Kidney epithelial cell (primary cell): ENCODE measurements around the gene TRIP11. TPM values are rescaled to one million over a fixed set of nuclear protein-coding genes. Genes with fewer than 3 reads are reported as not detected.

Source experiments
- DNase-seq: peaks from one replicate; pipeline ENCODE4 v3.0.0-alpha.2; 2010; ENCODE audit warnings: low read depth
- H3K27me3 ChIP-seq: 2 replicates; pipeline ENCODE4 v1.6.0; 2011; ENCODE audit warnings: low read length; ENCODE audit not compliant: control insufficient read depth, insufficient read depth
- H3K36me3 ChIP-seq: 2 replicates; pipeline ENCODE4 v1.5.1; 2011; ENCODE audit warnings: low read length; ENCODE audit not compliant: control insufficient read depth, insufficient read depth
- H3K4me3 ChIP-seq: 2 replicates; pipeline ENCODE4 v1.5.1; 2011; ENCODE audit warnings: low read depth, mild to moderate bottlenecking, control low read depth, low read length
- total RNA-seq: library from RNA; depleted of rRNA; stranded (reverse); fragments of >200 nt; gene quantifications from 2 replicates; pipeline ENCODE4 v1.2.3, GENCODE V29; 2015
- TF ChIP-seq, protein P1 (sequence below): IDR thresholded peaks from 2 replicates; pipeline ENCODE4 v1.5.1; 2011; ENCODE audit warnings: mild to moderate bottlenecking, moderate library complexity, low read length, control low read depth, inconsistent platforms; ENCODE audit not compliant: insufficient read depth, poor library complexity, severe bottlenecking

TRIP11 gene
- total RNA-seq, 1 donor from 2014 or later, result 19.4 TPM

DNA sequence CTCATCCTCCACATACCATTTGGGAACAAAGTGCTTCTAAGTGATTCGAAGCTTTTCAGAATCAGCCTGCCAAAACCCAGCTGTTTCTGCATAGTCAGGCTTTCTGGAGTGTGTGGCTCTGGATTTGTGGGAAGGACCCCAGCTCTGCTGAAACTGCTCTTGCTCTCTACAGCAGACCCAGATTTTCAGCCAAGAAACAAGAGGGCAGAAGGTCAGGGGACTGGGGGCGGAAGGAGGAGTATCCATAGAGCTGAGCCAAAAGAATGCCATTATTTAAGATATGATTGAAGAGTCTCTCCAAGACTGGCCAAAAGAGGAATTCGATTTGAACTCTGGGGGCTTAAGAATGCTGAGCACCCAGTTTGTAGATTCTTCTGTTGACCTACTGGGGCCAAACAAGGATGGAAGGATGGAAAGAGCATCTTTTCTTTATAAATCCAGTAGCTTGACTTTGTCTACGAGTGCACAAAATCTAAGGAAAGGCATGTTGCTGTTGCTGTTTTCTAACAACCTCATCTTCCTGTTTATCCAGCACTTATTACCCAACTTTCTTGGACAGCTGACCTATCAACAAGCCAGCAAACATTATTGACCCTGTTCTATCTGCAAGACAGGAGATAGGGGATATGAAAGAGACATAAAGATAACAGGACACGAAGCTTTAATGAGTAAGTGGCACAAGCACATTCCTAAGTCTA lies 121.5 kb downstream of the TRIP11 start:
- Histone ChIP-seq H3K27me3 (no peaks in the 10 kb centered on the region), H3K4me3 (no peak overlapping the region), H3K36me3 (no peaks in the 10 kb centered on the region)
- no peak for DNase-seq
- TF ChIP-seq, protein P1, sequence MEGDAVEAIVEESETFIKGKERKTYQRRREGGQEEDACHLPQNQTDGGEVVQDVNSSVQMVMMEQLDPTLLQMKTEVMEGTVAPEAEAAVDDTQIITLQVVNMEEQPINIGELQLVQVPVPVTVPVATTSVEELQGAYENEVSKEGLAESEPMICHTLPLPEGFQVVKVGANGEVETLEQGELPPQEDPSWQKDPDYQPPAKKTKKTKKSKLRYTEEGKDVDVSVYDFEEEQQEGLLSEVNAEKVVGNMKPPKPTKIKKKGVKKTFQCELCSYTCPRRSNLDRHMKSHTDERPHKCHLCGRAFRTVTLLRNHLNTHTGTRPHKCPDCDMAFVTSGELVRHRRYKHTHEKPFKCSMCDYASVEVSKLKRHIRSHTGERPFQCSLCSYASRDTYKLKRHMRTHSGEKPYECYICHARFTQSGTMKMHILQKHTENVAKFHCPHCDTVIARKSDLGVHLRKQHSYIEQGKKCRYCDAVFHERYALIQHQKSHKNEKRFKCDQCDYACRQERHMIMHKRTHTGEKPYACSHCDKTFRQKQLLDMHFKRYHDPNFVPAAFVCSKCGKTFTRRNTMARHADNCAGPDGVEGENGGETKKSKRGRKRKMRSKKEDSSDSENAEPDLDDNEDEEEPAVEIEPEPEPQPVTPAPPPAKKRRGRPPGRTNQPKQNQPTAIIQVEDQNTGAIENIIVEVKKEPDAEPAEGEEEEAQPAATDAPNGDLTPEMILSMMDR, result no peak

Other genes starting within 250 kb of the TRIP11 start
- gene TC2N, start 172.5 kb downstream of the TRIP11 start, total RNA-seq, result 8.5 and 9.6 TPM in 2 replicates
- 4.8 and 6.0 TPM in 2 replicates for gene FBLN5, start 92.4 kb downstream of the TRIP11 start, total RNA-seq
- gene ATXN3, start 66.5 kb upstream of the TRIP11 start, total RNA-seq, result 20.7 and 29.0 TPM in 2 replicates
- gene NDUFB1, start 81.6 kb upstream of the TRIP11 start, total RNA-seq, result 234 and 305 TPM in 2 replicates
- 53.7 and 56.7 TPM in 2 replicates for gene CPSF2, start 81.9 kb upstream of the TRIP11 start, total RNA-seq